Fibroblast of the conjunctiva (primary cell): Measurements from ENCODE around the gene DCAF10.
A peak's percentile ranks its signal among the peaks of the same experiment; 100 is the strongest.
"Not testable (repeated sequence)": the region's sequence is repeated elsewhere in the genome, so short reads cannot be mapped to it uniquely, and the experiment has no call there.

Experiments
- DNase-seq: peaks from one replicate; pipeline ENCODE4 v3.0.0-alpha.2; 2010; ENCODE audit warnings: low read depth

The DCAF10 gene, protein sequence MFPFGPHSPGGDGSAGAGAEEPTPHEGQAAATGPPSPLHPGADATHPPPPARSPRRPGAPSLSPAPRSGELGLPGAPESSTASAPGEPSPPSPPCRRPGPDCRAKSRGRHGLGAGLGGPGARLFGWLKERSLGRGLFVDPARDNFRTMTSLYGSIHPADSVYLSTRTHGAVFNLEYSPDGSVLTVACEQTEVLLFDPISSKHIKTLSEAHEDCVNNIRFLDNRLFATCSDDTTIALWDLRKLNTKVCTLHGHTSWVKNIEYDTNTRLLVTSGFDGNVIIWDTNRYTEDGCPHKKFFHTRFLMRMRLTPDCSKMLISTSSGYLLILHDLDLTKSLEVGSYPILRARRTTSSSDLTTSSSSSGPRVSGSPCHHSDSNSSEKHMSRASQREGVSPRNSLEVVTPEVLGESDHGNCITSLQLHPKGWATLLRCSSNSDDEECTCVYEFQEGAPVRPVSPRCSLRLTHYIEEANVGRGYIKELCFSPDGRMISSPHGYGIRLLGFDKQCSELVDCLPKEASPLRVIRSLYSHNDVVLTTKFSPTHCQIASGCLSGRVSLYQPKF

DNA sequence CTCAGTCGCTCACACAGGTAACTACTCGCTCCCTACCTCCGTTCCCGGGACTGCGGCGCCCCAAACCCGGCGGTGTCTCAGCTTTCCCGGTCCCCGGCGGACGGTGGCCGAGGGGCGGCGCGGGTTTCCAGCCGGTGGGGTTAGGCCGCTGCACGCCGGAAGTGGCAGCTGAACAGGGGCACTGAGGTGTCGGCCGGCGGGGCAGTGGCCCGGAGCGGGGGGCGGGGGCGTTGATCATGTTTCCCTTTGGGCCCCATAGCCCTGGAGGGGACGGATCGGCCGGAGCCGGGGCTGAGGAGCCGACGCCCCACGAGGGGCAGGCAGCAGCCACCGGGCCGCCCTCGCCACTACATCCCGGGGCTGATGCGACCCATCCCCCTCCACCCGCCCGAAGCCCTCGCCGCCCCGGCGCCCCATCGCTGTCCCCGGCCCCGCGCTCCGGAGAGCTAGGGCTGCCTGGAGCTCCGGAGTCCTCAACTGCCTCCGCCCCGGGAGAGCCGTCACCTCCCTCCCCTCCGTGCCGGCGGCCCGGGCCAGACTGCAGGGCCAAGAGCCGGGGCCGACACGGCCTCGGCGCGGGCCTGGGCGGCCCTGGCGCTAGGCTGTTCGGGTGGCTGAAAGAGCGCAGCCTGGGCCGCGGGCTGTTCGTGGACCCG lies at the start of gene DCAF10:
Gene DCAF10, plus strand, starts transcription at position 167 of the 656 bp plus-strand sequence. Its CDS starts 70 bp downstream, at position 237.
- DNase-seq: peak; percentile 53

DNA sequence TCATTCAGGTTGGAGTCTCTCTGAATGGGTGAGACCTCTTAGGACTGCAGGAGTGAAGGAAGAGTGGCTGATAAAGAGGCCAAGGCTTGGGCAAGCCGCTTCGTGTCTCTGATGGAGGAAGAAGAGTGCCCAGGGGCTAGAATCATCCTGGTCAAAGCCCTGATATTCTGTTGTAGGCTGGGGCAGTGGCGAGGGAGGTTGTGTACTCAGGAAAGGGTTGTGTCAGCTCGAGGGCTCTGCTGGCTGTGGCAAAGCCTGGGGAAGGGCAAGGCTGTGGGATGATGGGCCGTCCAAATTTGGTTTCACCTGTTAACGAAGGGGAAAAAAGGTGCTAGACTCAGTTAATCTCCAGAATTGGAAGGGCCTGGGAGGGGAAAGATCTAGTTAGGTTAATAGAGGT lies 49.4 kb upstream of the DCAF10 start:
- no peak for DNase-seq

DNA sequence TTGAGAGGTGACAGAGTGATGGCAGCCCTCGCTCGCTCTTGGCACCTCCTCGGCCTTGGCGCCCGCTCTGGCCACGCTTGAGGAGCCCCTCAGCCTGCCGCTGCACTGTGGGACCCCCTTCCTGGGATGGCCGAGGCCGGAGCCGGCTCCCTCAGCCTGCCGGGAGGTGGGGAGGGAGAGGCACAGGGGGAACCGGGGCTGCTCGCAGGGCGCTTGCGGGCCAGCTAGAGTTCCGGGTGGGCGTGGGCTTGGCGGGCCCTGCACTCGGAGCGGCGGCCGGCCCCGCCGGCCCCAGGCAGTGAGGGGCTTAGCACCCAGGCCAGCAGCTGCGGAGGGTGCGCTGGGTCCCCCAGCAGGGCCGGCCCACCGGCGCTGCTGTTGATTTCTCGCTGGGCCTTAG lies 48.9 kb upstream of the DCAF10 start:
- DNase-seq: not testable (repeated sequence)

DNA sequence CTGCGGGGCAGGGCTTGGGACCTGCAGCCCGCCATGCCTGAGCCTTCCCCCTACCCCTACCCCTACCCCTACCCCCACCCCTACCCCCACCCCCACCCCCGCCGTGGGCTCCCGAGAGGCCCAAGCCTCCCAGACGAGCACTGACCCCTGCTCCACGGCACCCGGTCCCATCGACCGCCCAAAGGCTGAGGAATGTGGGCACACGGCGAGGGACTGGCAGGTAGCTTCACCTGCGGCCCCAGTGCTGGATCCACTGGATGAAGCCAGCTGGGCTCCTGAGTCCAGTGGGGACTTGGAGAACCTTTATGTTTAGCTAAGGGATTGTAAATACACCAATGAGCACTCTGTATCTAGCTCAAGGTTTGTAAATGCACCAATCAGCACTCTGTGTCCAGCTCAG lies 48.5 kb upstream of the DCAF10 start:
- DNase-seq: not testable (repeated sequence)

DNA sequence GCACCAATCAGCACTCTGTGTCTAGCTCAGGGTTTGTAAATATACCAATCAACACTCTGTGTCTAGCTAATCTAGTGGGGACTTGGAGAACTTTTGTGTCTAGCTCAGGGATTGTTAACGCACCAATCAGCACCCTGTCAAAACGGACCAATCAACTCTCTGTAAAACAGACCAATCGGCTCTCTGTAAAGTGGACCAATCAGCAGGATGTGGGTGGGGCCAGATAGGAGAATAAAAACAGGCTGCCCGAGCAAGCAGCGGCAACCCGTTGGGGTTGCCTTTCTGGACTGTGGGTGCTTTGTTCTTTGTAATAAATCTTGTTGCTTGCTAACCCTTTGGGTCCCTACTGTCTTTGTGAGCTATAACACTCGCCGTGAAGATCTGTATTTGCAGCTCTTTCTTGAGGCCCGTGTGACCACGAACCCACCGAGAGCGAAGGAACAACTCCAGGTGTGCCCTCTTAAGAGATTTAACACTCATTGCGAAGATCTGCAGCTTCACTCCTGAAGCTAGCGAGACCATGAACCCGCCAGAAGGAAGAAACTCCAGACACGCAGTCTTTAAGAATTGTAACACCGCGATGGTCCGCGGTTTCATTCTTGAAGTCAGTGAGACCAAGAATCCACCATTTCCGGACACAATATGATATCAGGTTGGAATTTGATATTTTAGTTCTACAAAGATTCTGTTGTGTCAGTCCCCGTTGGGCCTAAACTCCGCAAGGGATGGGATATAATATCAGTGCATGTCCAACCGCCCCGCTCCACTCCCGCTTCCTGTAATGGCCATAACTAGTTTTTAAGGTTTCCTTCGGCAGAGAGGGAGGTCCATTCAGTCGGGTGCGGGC lies 47.7 kb upstream of the DCAF10 start:
- DNase-seq: no peak

DNA sequence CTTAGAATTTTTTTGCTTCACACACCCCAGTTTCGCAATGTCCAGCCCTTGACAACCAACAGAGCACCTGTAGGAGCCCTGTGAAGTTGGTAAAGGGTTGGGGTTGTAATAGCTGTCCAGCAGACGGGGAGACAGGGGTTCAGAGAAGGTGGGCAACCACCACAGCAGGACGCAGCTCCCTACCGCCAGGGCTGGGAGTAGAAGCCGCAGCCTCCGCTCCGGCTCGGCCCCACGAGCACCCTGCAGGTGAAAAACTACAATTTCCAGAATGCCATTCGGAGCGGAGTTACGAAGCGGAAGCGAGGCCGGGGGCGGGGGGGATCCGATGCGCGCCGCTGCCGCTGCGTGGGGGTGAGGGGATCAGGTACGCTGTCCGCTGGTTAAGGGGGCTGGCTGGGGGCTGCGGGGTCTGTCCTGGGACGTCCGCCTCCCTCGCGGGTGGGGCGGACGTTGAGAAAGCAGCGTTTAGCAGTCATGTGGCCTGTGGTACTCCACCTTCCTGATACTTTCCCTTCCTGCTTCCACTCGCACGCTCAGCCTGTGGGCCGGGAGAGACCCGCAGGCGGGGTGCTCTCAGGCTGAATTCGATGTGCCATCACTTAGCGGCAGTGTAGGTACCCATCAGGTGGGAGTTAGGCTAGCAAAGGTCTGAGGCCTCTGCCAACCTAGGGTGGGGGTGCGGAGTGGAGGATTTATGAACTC lies 47.0 kb upstream of the DCAF10 start, which contains the start of gene TRMT10B:
Gene TRMT10B, plus strand, starts transcription at position 317 of the 702 bp plus-strand sequence. CDS start 8,127 bp downstream, outside the sequence.
- peak; percentile 42 for DNase-seq

DNA sequence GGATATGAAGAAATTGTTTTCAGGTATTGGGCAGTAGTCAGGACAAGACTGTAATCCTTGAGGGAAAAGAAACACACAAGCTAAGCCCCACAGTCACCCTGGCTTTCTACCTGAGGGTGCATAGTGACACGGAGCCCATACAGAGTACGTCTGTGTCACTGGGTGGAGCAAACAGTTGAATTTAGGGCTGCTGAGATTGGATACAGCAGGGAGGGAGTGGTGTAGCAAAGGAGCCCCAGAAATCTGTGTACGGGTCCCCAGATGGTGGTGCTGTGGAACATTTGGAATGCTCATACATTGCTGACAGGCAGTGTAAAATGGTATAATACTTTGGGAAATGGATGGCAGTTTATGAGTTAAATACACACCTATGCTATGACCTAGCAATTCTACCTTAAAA lies 41.9 kb upstream of the DCAF10 start:
- no peak for DNase-seq

DNA sequence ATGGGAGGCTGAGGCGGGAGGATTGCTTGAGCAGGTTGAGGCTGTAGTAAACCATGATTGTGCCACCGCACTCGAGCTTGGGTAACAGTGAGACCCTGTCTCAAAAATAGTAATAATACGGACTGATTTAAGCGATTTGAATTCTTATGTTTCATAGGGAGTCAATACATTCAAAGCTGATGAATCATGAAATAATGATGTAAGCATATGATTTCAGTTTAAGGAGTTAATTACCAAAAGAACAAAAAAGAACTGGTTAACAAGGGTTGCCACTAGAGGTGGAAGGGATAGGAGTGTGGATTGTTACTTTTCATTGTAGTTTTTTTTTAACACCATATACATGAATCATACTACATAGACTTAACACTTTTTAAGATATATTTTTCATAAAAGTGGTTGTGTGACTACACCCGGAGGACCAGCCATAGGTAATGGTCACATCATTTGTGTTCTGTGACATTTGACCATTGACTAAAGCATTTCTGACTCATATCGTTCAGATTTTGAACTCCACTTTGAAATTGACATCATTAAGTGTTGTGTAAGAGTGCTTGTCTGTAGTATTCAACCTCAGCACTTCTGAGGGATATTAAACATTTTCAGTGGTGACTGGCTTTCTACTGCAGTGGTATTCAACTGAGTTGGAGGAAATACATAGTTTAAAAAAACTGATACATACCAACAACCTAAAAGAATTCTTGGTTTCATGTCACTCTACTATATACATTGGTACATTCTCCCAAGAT lies 40.0 kb upstream of the DCAF10 start:
- DNase-seq: no peak

DNA sequence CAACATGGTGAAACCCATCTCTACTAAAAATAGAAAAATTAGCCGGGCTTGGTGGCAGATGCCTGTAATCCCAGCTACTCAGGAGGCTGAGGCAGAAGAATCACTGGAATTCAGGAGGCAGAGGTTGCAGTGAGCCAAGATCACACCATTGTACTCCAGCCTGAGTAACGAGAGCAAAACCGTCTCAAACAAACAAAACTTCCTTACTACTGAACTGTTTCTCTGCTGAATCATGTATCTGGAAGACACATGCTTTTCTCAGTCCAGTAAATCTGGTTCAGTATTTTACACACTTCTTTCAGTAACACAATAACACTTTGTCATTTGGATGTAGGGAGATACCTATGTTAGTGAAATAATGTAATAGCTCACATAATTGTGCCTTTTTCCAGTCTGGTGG lies 39.1 kb upstream of the DCAF10 start:
- no peak for DNase-seq

DNA sequence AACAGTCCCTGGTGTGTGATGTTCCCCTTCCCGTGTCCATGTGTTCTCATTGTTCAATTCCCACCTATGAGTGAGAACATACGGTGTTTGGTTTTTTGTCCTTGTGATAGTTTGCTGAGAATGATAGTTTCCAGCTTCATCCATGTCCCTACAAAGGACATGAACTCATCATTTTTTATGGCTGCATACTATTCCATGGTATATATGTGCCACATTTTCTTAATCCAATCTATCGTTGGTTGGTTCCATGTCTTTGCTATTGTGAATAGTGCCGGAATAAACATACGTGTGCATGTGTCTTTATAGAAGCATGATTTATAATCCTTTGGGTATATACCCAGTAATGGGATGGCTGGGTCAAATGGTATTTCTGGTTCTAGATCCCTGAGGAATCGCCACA lies 35.3 kb upstream of the DCAF10 start:
- DNase-seq: not testable (repeated sequence)

DNA sequence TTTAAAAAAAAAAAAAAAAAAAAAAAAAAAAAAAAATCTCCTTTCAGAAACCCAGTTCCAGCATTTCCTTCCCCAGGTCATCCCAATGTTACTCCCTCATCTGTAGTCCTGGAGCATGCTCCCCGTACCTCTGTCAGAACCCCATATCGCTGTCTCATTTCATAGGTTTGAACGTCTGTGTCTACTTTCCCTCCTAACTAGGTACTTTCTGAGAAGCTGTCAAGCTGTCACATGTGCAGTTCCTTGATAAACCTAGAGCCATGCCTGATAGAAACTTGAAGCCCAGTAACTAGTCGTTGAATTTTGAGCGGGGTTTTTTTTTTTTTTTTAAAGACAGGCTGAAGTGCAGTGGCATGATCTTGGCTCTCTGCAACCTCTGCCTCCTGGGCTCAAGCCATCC lies 31.3 kb upstream of the DCAF10 start:
- no peak for DNase-seq

DNA sequence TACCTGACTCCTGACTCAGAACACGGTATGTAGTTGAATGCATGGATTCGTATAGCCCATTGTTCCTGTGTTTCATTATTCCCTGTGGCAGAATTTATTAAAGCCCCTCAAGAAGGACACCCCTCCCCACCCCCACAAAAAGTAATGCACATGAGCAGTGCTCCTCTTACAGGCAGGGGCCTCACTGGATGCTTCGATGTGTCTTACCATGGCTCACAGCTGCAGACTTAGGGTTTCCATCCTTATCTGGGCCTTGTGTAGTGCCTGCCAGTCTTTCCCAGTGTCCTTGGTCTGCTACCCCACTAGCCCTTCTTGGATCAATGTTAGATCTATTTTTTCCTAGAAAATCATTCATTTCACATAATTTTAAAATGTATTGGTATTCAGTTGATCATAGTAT lies 30.6 kb upstream of the DCAF10 start:
- DNase-seq: no peak

DNA sequence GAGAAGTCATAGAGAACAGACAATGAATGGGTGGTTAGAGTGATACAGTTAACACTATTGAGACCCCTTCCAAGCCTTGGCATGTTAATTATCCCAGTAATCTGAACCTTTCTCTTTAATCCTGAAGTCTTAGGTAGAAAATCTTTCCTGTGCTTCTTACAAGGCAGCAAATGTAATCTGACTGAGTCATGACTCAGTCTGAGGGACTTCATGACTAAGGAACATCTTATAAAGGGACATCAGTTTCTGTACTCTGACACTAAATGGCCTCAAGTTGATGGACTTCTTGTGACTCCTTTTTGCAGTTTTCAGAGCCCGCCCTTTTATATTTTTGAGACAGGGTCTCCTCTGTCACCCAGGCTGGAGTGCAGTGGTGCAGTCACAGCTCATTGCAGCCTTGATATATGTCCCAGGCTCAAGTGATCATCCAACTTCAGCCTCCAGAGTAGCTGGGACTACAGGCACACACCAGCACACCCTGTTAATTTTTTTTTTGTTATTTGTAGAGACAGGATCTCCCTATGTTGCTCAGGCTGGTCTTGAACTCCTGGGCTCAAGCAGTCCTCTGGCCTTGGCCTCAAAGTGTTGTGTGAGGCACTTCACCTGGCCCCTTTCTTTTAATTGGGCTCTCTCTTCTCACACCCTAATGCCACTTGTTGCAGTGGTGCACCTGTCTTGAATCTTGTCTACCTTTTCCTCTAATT lies 25.2 kb upstream of the DCAF10 start:
- DNase-seq: no peak

DNA sequence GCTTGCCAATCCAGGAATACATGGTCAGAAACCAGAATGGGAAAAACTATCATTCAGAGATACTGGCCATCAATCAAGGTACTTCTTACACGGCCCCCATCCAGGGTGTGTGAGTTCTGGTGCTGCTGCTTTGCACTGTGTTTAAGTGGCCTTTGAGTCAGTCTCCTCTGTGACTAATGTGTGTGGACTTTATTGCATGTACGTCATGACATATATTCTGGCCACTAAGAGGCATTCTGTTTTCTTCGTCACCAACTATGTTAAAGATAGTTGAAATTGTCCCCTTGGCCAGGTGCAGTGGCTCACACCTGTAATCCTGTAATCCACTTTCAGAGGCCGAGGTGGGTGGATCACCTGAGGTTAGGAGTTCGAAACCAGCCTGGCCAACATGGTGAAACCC lies 24.3 kb upstream of the DCAF10 start:
- DNase-seq: no peak

DNA sequence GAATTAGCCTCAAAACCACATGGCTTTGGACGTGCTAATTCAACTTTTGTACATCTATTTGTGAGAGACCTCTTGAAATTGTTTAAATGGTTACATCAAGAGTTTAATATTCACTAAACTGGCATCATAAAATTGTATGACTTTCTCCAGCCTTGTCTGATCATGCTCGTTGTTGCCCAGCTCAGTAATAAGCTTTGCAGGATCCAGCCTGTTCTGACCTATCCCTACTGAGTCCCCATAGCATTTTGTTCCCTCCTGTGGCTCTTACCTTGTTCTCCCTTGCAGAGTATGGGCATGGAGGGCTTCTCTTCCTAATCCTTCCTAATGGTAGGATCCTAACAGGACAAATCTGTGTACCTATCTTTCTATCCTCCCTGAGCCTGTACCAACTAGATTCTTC lies 22.1 kb upstream of the DCAF10 start:
- DNase-seq: no peak

DNA sequence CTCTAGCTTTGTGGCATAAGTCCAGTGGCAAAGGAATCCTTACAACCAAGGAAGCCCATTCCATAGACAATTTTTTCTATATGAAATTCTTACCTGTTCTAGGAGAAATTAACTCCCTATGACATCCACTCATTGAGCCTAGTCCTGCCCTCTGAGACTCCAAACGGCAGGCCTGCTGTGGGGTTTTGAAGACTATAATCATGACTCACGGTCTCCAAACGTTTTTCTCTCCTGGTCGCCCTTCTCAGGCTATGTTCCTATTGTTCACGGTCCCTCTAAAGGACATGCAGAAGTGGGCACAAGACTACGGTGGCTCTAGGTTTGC lies 16.3 kb upstream of the DCAF10 start:
- DNase-seq: no peak

DNA sequence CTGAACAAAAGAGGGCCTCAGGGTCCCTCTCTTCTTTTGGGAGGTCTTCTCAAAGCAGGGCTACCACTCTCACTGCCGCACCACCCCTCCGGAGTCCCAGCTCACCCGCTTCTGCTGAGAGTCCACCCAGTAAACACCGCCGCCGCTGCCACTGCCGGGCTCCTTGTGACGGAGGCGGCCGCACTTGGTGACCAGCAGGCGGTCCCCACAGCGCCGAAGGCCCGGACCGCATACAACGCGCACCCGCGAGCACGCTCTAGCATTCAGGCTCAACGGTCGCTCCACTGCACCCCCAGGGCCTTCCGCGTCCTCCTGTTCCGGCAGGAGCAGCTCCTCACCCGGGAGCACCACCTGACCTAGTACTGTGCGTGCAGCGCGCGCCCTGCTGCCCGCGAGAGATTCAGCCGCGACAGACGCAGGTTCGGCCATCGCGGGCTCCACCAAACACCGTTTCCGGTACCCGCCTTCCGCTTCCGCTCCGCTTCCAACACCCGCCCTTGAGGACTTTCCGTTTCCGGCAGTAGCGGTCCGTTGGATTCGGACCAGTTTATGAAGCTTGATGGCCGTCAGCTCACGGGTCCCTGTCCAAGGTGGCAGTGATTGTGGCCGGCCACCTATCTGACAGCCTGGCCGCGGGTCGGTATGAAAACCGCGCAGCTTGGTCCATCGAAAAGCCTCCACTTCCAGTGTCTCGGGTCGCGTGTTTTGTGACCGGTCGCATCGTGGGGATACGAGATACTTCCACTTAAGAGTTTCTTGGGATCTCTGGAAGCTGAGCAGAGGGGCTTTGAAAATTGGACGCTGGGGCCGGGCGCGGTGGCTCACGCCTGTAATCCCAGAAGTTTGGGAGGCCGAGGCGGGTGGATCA lies 15.7 kb upstream of the DCAF10 start, which contains the start of gene EXOSC3:
Gene EXOSC3, minus strand, starts transcription at position 449 of the 868 bp plus-strand sequence. Its CDS starts 20 bp downstream, at position 429.
- peak; percentile 71 for DNase-seq

DNA sequence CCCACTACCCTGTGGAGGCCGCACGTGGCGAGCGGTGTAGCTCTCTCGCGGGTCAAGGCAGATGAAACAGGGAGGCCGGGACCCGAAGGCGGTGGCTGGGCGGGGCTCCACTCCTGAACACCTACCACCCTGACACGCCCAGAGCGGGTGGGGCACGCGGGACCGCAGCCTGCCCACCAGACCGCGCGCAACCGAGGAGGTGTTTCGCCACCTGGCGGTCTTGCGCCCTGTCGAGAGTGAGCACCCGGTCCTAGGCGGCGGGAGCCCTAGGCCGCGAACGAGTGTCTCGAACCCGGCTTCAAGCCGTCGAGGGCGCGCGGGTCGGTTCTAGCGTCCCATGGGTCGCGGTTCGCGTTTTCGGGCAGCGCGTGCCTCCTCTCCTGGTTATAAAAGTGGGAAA lies 13.5 kb upstream of the DCAF10 start:
- no peak for DNase-seq

DNA sequence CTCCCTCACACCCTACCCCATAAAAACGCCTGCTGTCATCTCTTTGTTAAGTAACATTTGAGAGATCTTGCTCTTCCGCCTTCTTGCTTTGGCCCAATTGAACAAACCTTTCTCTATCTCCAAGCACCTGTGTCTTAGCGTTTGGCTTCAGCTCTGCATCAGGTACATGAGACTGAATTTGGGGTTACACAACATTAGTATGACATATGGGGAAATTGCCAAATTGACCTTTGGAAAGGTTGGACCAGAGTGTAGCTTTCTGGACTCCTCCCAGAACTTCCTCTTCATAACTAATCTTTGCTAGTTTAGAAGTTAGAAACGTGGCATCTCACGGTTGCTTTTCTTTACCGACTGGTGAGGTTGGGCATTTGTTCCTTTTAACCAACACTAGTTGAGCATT lies 12.3 kb upstream of the DCAF10 start:
- no peak for DNase-seq
